GM12878 (cell line): ENCODE results near the gene FGD4. TPM values are rescaled to one million over a fixed set of nuclear protein-coding genes. Genes with fewer than 3 reads are reported as not detected.

Experiments used
- ATAC-seq: fragments of 200-7000 bp; cut with Tn5 transposase; 3 replicates; pipeline ENCODE4 v1.9.1; 2020; ENCODE audit warnings: mild to moderate bottlenecking, moderate library complexity
- BruUV-seq: library from RNA; stranded (reverse); fragments of 400-500 nt; replicated peaks from 2 replicates; lab custom pipeline; 2021; lab: Mats Ljungman, UMichigan
- CTCF ChIA-PET: fragments of 300-600 bp; sonication (Branson Sonifier 250); formaldehyde crosslinking; extraction: SDS; loops from one replicate; lab custom pipeline; 2021; ENCODE audit warnings: inconsistent platforms; lab: Yijun Ruan, JAX
- POLR2A ChIA-PET: fragments of 350-600 bp; formaldehyde crosslinking; extraction: SDS; loops from one replicate; lab custom pipeline; 2021; ENCODE audit warnings: inconsistent platforms; lab: Charles Lee
- RAD21 ChIA-PET: fragments of 300-600 bp; sonication (Branson Sonifier 250); formaldehyde crosslinking; loops from one replicate; lab custom pipeline; 2023; ENCODE audit warnings: antibody characterized with exemption; ENCODE audit not compliant: unreplicated experiment; lab: Charles Lee
- SMC1A ChIA-PET: fragments of 300-600 bp; sonication (Branson Sonifier 250); formaldehyde crosslinking; loops from one replicate; lab custom pipeline; 2023; ENCODE audit not compliant: unreplicated experiment, uncharacterized antibody; lab: Charles Lee
- DNase-seq: peaks from one replicate; pipeline ENCODE4 v3.0.0-alpha.2; 2011; ENCODE audit warnings: low read depth, low spot score
- FAIRE-seq: peaks from 3 replicates; lab custom pipeline; 2011; peaks lifted over from hg19 to GRCh38; lab: Jason Lieb, UNC
- H2AFZ ChIP-seq: 2 replicates; pipeline ENCODE4 v1.6.0; 2011; ENCODE audit warnings: low read depth, low read length, control low read depth; ENCODE audit not compliant: control insufficient read depth
- H3K27ac ChIP-seq: 2 replicates; pipeline ENCODE4 v1.5.1; 2011; ENCODE audit warnings: control low read depth; ENCODE audit not compliant: control insufficient read depth, insufficient read depth
- H3K27me3 ChIP-seq, 2 experiments: replicated peaks in 1 of 2; 2 replicates each; pipeline versions ENCODE4 v1.6.0 to v1.6.1; 2011; ENCODE audit warnings: low read length in 1 of 2; ENCODE audit not compliant: control insufficient read depth in 2 of 2, insufficient read depth in 2 of 2
- H3K36me3 ChIP-seq, 2 experiments: 2 replicates each; pipeline ENCODE4 v1.5.1; 2011; ENCODE audit warnings: low read length in 1 of 2; ENCODE audit not compliant: control insufficient read depth in 2 of 2, insufficient read depth in 2 of 2
- H3K4me1 ChIP-seq: 2 replicates; pipeline ENCODE4 v1.6.1; 2011; ENCODE audit warnings: mild to moderate bottlenecking, low read length, moderate library complexity, mixed read lengths; ENCODE audit not compliant: control insufficient read depth, insufficient read depth
- H3K4me2 ChIP-seq: 2 replicates; pipeline ENCODE4 v1.6.0; 2011; ENCODE audit warnings: control low read depth; ENCODE audit not compliant: control insufficient read depth, insufficient read depth
- H3K4me3 ChIP-seq: fragments of 200-600 bp; sonication (generic); 2 replicates; pipeline ENCODE4 v1.5.1; 2016
- H3K79me2 ChIP-seq: 2 replicates; pipeline ENCODE4 v1.6.0; 2011; ENCODE audit warnings: low read length; ENCODE audit not compliant: control insufficient read depth, insufficient read depth
- H3K9ac ChIP-seq: 2 replicates; pipeline ENCODE4 v1.8.0; 2011; ENCODE audit warnings: low read length, control low read depth, mixed read lengths; ENCODE audit not compliant: control insufficient read depth, insufficient read depth
- H3K9me3 ChIP-seq: replicated peaks from 3 replicates; pipeline ENCODE4 v1.5.1; 2011; ENCODE audit warnings: mild to moderate bottlenecking, low read length; ENCODE audit not compliant: control insufficient read depth, insufficient read depth
- H4K20me1 ChIP-seq: 2 replicates; pipeline ENCODE4 v1.6.0; 2011; ENCODE audit not compliant: control insufficient read depth, insufficient read depth
- BCL11A ChIP-seq: IDR thresholded peaks from 2 replicates; pipeline ENCODE4 v1.6.1; 2011; ENCODE audit warnings: low read depth, low read length
- CBX5 ChIP-seq: sonication (generic); IDR thresholded peaks from 2 replicates; pipeline ENCODE4 v1.6.1; 2016; ENCODE audit warnings: low read depth, moderate library complexity, mild to moderate bottlenecking, inconsistent platforms
- CEBPZ ChIP-seq: fragments of 150-350 bp; IDR thresholded peaks from 2 replicates; pipeline ENCODE4 v1.6.1; 2016; ENCODE audit warnings: low read depth, low read length
- CTCF ChIP-seq, 3 experiments: IDR thresholded peaks in 2 of 3; conservative IDR thresholded peaks in 1 of 3; 2 replicates each; pipeline ENCODE4 v1.5.1; 2011; ENCODE audit warnings: low read depth in 3 of 3, low read length in 3 of 3, mild to moderate bottlenecking in 3 of 3, control low read depth in 2 of 3, moderate library complexity in 2 of 3, inconsistent platforms in 1 of 3, mixed read lengths in 1 of 3; ENCODE audit not compliant: control insufficient read depth in 2 of 3, insufficient read depth in 1 of 3; ENCODE audit errors: extremely low read depth in 1 of 3
- ESRRA ChIP-seq: IDR thresholded peaks from 2 replicates; pipeline ENCODE4 v1.6.1; 2012; ENCODE audit warnings: mild to moderate bottlenecking, low read length, improper control_type of control experiment
- GATAD2B ChIP-seq: fragments of 450-650 bp; conservative IDR thresholded peaks from 2 replicates; pipeline ENCODE4 v1.6.1; 2017; ENCODE audit warnings: low read depth, mild to moderate bottlenecking, moderate library complexity
- KAT2A ChIP-seq: conservative IDR thresholded peaks from 2 replicates; pipeline ENCODE4 v1.6.1; 2011; ENCODE audit warnings: low read depth, low read length; ENCODE audit not compliant: control insufficient read depth
- MYC ChIP-seq: IDR thresholded peaks from 2 replicates; pipeline ENCODE4 v1.6.1; 2011; ENCODE audit warnings: mild to moderate bottlenecking, low read length, moderate library complexity, inconsistent platforms; ENCODE audit not compliant: insufficient read depth, insufficient replicate concordance, insufficient read length, severe bottlenecking
- NFIC ChIP-seq: IDR thresholded peaks from 2 replicates; pipeline ENCODE4 v1.6.1; 2012; ENCODE audit warnings: low read depth, mild to moderate bottlenecking, inconsistent platforms, low read length, moderate library complexity
- NFYA ChIP-seq: IDR thresholded peaks from 2 replicates; pipeline ENCODE4 v1.6.1; 2011; ENCODE audit warnings: low read depth, mild to moderate bottlenecking, low read length, improper control_type of control experiment, borderline replicate concordance
- NFYB ChIP-seq: IDR thresholded peaks from 2 replicates; pipeline ENCODE4 v1.6.1; 2011; ENCODE audit warnings: low read depth, mild to moderate bottlenecking, low read length, improper control_type of control experiment, moderate library complexity; ENCODE audit not compliant: insufficient read depth
- RUNX3 ChIP-seq: IDR thresholded peaks from 2 replicates; pipeline ENCODE4 v1.6.1; 2012; ENCODE audit warnings: low read length, inconsistent platforms
- SKIL ChIP-seq: fragments of 450-650 bp; IDR thresholded peaks from 2 replicates; pipeline ENCODE4 v1.6.1; 2017; ENCODE audit warnings: mild to moderate bottlenecking, low read depth, inconsistent platforms; ENCODE audit not compliant: poor library complexity, severe bottlenecking
- SRF ChIP-seq, 2 experiments: IDR thresholded peaks; 2 replicates each; pipeline ENCODE4 v1.6.1; 2011; ENCODE audit warnings: low read depth in 2 of 2, low read length in 2 of 2, mild to moderate bottlenecking in 1 of 2, moderate library complexity in 1 of 2
- YBX1 ChIP-seq: fragments of 450-650 bp; IDR thresholded peaks from 2 replicates; pipeline ENCODE4 v1.6.1; 2016; ENCODE audit warnings: antibody characterized with exemption
- ZSCAN29 ChIP-seq: fragments of 450-650 bp; IDR thresholded peaks from 2 replicates; pipeline ENCODE4 v1.6.1; 2017; ENCODE audit warnings: mild to moderate bottlenecking, moderate library complexity
- WGBS: methylation state at CpG from one replicate; pipeline ENCODE4 v1.1.6; 2016; ENCODE audit warnings: low lambda C conversion rate; ENCODE audit not compliant: insufficient replicate concordance, insufficient coverage; ENCODE audit errors: missing lambda C conversion rate; 5-methylcytosine and 5-hydroxymethylcytosine counted together
- in situ Hi-C: fragments of 300-500 bp; cut with MboI; formaldehyde crosslinking; loops from 9 replicates; pipeline ENCODE4 v1.14.3; 2018; ENCODE audit warnings: mixed read lengths
- intact Hi-C: fragments of 100-400 bp; cut with micrococcal nuclease; formaldehyde crosslinking; loops from one replicate; pipeline ENCODE4 v1.14.2; 2022; ENCODE audit not compliant: unreplicated experiment
- polyA plus RNA-seq, 11 experiments: library from polyadenylated mRNA; depleted of rRNA in 4 of 11; unstranded in 6 of 11; stranded (reverse) in 5 of 11; fragments of >200 nt; fragmentation: Nextera tagmentation in 4 of 11; fragmentation: Illumina TruSeq in 1 of 11; extraction: Ambion mirVana in 4 of 11; extraction: Trizol in 1 of 11; gene quantifications; 1 replicate in 1 of 11; 2 replicates in 10 of 11; pipeline versions ENCODE4 v1.2.1 to v1.2.3, GENCODE V29; 2011 to 2016; ENCODE audit warnings: inconsistent platforms in 2 of 11, missing spikeins in 2 of 11, low read depth in 1 of 11
- total RNA-seq, 4 experiments: library from RNA; depleted of rRNA in 3 of 4; stranded (reverse); fragments of >200 nt in 3 of 4; fragmentation: Illumina TruSeq in 1 of 4; extraction: Trizol in 1 of 4; gene quantifications; 2 replicates each; pipeline versions ENCODE4 v1.2.1 to v1.2.3, GENCODE V29; 2013 to 2021

Gene FGD4
- total and polyA plus RNA-seq, 10 of the 15 experiments (the other 5 are each of a cell fraction or from before 2014, with no cell fraction given) = 0.01 to 0.18 (median 0.08) TPM; not detected in 3

GRCh38 chr12:32512379-32512778 lies 113.0 kb downstream of the FGD4 start (continued):
- TF ChIP-seq CEBPZ (no peak), NFYA (no peak), SRF (IDR thresholded peaks at IDR 0.05; ENCODE audit: low read depth in 2 of 2, low read length in 2 of 2) (no peak), NFIC (no peak)

- H3K27ac ChIP-seq = no peak overlapping the region
- no peak for DNase-seq
- no peak overlapping the region for H3K4me2 ChIP-seq
- intact Hi-C loops = no loop called here
- SMC1A ChIA-PET = interaction anchor here (0.6 to 0.8 kb wide), 2 partner anchors 17 to 468 kb away, joined by 3 to 4 read pairs; no protein-coding TSS in a partner anchor
- no peaks in the 10 kb centered on the region for H3K27me3 ChIP-seq
- no peaks in the 10 kb centered on the region for H3K36me3 ChIP-seq
- FAIRE-seq = no peak
- H3K4me3 ChIP-seq = no peak overlapping the region
- no peaks in the 10 kb centered on the region for H4K20me1 ChIP-seq
- RAD21 ChIA-PET = no interaction called here
- H3K4me1 ChIP-seq = no peaks in the 10 kb centered on the region
- H3K79me2 ChIP-seq = no peaks in the 10 kb centered on the region
- no peaks in the 10 kb centered on the region for H3K9me3 ChIP-seq
- in situ Hi-C loops = no loop called here
- CTCF ChIA-PET = interaction anchor here (0.7 to 1.6 kb wide), 5 partner anchors 9 to 242 kb away, joined by 3 to 6 read pairs (median 3); partner anchors contain the start of gene YARS2
- no TSS peak for BruUV-seq
- ATAC-seq = no peak
- POLR2A ChIA-PET = no interaction called here
- H3K9ac ChIP-seq = no peak overlapping the region
- WGBS = 75% methylated on average over 2 of the region's 2 CpGs
- H2AFZ ChIP-seq = no peak overlapping the region
- no peak for TF ChIP-seq KAT2A
- TF ChIP-seq SKIL = no peak
- no peak for TF ChIP-seq NFYA
- TF ChIP-seq GATAD2B = no peak
- no peak for TF ChIP-seq ESRRA
- TF ChIP-seq BCL11A = no peak
- no peak for TF ChIP-seq ZSCAN29
- no peak for TF ChIP-seq CTCF (IDR thresholded peaks at IDR 0.05 in 2 of 3, conservative IDR thresholded peaks at IDR 0.05 in 1 of 3; ENCODE audit: control insufficient read depth in 2 of 3, extremely low read depth in 1 of 3, insufficient read depth in 1 of 3, low read depth in 3 of 3, low read length in 3 of 3)
- TF ChIP-seq CBX5 = no peak
- no peak for TF ChIP-seq RUNX3
- no peak for TF ChIP-seq NFYB
- TF ChIP-seq MYC = no peak
- TF ChIP-seq YBX1 = no peak
These were observed 113.6 kb downstream of the FGD4 start for GRCh38 chr12:32512910-32513309.
